Measurements from ENCODE around the gene WDFY1.

WDFY1 gene

DNA sequence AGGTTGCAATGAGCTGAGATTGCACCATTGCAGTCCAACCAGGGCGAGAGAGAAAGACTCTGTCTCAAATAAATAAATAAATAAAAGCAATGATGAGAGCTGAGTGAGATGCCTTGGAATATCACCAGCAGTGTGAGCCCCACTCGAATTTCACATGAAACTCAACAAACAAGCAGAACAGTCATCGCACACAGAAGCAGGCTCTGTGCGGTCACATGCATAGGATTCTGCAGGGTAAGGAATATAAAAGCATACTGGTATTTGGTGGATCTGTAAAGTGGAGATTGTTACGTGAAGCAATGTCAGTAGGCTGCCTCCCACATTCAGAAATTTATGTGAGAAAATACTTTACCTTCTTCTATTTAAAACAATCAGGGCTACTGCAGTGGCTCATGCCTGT, 89.7 kb downstream of the WDFY1 start:
- no peak for DNase-seq

DNA sequence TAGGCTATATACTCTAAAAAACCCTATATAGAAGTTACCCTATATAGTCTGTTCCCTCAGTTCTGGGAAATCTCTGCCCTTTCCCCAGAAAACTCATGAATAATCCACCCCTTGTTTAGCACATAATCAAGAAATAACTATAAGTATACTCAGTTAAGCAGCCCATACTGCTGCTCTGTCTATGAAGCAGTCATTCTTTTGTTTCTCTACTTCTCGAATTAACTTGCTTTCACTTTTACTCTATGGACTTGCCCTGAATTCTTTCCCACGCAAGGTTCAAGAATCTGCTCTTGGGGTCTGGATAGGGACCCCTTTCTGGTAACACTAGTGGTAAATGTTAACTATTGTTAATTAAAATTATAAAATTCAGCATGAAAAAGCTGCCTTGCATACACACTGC, 90.4 kb downstream of the WDFY1 start:
- DNase-seq, result no peak

DNA sequence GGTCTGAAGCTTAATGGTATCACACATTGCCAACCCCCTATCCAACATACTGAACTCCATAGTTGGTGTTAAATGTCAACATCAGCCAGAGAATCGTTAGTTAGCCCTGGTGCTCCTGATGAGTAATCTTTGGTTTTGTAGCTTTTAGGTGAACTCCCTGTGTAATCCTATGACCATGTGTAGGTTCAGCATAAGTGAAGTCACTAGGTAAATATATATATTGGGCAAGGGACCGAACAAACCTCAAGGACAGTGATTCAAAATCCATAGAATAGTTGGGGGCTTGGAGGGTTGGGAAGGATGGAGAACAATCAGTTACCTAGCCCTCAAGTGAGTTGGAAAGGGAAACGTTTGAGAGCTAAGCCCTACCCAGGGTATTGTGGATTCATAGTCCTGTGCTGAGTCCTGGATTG, 91.7 kb downstream of the WDFY1 start:
- no peak for DNase-seq

DNA sequence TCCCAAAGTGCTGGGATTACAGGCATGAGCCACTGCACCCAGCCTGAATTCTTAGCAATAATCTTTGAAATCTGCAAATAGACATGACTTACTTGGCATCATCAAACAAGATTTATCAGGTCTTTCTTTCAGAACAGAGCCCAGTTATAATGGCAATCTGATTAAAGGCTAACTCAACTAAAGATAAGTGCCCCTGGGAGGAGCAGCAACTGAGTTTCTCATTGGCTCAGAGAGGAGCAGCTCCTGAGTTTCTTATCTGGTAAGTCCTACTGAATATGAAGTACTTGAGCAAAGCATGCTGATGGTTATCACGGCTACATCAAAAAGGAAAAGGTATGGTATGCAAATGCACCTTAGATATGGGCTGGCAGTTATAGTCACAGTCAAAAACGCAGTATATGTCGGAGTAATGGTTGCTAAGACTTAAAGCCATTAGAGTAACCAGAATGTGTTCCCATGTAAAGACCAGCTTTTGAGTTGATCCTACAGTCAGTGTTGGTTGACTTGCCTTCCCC, 92.8 kb downstream of the WDFY1 start:
- no peak for DNase-seq

DNA sequence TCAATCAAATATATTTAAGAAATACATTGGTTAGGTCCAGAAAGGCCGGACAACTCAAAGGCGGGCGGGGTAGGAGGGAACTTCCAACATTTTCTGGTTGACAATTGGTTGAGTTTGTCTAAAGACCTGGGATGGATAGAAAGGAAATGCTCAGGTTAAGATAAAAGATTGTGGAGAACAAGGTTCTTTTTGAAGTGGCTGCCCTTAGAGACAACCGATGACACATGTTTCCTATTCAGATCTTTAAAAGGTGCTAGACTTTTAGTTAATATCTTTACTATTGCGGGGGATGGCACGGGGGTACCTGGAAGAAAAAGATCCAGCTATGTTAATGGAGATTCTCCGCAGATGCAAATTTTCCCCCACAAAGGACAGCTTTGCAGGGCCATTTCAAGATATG, 97.7 kb downstream of the WDFY1 start:
- DNase-seq, result no peak

DNA sequence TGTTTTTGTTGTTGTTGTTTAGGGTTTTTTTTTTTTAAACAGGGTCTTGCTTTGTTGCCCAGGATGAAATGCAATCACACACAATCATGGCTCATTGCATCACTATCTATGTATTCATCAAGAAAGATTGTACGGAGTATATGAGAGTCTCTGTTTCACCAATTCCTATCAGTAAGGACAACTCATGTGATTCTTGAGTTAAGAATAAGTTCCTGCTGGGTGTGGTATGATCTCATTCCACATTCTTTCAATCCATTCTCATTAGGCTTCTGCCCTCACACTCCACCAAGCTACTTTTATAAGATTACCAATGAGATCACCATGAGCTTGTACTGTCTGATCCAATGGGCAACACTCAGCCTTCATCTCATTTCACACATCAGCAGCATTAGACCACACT, 98.6 kb downstream of the WDFY1 start:
- DNase-seq, result no peak

DNA sequence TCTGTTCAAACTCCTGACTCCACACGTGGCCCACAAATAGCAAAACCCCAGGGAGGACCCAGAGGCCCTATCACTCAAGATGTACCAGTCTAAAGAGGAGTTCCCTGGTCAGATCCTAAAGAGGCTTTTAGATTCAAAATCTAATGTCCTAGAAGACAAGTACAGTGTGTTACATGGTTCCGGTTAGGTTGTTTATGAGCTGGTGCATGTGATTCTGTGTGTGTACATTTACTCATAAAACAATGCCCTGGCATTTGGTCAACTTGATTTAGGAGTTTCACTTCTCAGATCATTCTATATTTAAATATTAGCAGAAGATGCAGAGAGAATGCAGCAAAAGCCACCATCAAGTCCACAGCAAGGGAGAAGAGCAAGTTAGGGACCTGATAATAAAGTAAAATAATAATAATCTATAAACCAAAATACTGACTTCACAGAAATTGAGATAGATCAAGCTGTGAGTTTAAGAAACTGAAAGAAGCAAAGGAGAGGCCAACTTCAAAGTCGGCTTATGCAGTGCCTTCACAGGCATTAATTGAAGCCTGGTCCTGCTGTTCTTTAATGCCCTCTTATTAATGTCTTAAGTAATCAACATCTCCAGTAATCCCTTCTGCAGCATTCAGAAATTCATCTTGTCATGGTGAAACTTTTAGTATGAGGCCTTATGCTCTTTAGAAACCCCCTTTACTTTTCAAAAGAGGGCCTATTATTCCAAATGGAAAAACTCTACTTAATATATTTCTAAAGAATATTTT, 103.5 kb downstream of the WDFY1 start:
- no peak for DNase-seq

DNA sequence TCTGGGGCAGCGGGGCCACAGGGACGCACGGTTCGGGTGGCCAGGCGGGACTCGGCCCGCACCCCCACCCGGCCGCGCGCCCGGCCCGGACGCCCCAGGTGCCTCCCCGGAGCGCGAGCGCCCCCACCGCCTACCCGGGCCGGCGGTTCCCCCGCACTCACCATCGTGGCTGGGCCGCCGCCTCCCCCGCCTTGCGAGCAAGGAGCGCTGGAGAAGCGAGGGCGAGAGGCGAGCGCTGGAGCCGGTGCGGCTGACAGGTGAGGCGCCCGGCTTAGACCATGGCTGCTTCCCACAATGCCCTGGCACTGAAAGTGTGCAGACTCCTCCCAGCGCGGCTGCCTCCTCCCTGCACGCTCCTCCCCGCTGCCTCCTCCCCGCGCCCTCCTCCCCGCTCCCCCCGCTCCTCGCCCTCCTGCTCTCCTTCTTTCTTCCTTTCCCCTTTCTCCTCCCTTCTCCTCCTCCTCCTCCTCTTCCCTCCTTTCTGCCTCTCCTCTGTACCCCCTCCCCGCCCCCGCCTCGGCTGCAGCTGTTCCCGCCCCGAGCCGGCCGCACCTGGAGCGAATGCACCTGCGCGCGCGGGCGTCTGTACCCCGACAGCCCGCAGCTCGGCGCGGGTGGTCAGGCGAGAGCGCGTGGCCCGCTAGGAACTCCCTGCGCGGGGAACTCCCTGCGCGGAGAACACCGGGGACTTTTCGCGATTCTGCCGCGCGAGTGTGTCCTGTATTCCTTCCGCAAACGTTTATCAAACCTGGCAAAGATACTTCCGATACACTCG, 107.7 kb downstream of the WDFY1 start, which contains the start of gene AP1S3:
Gene AP1S3 (minus strand): TSS at position 296 of the 775 bp plus-strand sequence. CDS start 132 bp downstream, at position 164.
- no peak for DNase-seq

DNA sequence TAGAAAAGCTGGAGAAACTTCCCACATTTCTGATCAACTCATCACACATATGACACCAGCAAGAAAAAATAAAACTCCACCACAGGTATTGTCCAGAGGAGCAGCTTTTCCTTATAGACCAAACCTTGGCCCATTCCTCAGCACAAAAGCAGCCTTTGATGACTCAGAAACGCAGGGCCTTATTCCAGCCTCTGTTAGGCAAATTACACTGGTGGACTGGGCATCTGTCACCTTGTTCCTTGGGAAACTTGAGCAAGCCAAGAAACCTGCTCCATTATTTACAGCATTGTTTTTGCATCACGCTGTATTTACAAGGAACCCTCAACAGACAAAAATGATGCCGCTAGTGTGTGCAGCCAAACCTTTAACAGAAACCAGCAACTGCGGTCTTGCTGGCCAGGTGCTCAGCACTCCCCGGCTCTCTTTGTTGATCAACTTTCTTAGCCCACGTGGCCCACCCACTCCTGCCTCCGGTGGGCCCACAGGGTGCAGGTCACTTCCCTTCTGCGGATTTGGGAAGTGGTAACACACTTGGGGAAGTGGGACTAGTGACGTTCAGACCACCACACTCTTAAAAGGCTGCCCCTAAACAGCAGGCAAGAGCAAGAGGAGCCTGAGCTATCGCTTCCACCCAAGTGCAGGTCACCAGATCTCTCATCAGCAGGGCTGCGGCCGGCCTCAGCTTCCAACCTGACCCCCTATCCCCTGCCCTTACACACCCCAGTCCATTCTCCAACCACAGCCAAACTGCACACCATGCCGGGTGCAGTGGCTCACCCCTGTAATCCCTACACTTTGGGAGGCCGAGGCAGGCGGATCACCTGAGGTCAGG, 109.2 kb downstream of the WDFY1 start:
- no peak for DNase-seq

DNA sequence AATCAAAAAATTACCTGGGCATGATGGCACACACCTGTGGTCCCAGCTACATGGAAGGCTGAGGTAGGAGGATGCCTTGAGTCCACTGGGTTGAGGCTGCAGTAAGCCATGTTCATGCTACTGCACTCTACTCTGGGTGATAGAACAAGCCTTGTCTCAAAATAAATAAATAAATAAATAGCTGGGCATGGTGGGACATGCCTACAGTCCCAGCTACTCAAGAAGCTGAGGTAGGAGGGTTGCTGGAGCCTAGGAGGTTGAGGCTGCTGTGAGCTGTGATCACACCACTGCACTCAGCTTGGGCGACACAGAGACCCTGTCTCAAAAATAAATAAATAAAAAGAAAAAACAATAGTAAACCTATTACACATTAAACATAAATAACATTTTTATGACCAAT, 110.7 kb downstream of the WDFY1 start:
- no peak for DNase-seq

DNA sequence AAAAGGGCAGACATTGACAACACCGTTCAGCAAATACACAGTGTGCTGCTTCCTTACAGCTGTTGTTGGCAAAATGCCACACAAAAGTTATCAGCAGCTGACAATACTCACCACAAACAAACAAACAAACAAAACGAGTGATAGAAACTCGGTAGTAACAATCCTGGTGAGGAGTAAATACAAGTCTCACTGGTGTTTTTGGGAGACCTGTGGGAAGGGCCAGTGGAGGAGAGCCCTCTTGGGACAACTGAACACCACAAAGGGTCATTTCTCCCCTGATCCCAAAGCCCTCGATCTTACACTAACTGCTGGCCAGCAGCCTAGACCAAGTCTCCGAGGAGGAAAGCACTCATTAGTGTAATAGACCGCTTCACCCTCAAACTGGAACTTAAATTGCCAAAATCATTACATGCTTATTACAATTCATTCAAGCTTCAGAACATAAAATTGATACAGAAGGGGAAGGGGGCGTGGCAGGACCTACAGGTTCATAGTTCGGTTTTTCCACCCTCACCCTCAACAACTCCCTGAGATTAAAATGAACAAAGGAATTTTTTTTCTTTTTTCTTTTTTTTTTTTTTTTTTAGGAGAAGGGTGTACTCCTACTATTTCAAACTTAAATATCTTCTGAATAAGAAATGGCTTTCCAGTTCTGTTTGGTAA, 112.8 kb downstream of the WDFY1 start:
- no peak for DNase-seq

DNA sequence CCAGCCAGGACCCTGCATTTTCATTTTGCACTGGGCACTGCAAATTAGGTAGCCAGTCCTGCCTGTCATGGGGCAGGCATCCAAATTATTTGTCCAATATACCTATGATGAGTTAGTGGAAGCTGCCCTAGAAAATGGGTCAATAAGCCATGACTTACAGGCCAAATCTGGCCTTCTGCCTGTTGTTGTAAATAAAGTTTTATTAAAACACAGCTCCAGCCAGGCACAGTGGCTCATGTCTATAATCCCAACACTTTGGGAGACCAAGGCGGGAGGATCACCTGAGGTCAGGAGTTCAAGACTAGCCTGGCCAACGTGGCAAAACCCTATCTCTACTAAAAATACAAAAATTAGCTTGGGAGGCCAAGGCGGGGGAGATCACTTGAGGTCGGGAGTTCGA, 116.0 kb downstream of the WDFY1 start:
- DNase-seq, result no peak

DNA sequence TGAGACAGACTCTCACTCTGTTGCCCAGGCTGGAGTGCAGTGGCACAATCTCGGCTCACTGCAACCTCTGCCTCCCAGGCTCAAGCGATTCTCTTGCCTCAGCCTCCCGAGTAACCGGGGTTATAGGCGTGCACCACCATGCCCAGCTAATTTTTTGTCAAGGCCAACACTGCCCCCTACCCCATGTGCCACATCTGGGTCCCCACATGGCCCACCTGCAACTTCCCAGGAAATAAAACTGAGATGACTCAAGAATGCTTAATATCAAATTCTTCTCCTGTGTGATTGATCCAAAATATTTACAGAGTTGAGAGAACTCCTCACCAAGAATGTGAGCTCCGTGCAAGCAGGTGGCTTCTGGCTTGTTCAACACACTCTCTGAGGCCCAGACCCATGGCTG, 116.8 kb downstream of the WDFY1 start:
- no peak for DNase-seq

DNA sequence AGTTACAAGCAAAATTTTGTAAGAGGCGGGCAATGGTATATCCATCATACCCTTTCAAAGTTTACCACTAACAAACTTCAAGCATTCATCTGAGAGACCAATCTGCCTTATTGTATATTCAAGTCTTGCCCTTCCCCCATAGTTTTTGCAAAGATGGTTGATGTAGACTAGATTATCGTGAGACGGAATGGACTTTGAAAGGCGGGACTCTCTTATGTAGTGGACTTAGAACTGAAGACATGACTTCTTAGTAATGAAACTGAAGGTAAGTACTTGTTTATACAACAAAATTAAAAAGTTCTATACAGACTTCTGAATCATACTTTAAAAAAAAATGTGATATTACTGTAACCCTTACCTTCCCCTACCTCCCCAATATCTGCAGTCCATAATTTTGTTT, 118.1 kb downstream of the WDFY1 start:
- DNase-seq, result no peak

Data from GF-D8 (cell line).